HUES48 (cell line): ENCODE results near the gene PM20D2.
A peak's percentile ranks its signal among the peaks of the same experiment; 100 is the strongest.

Experiments used
- H3K27ac ChIP-seq: one replicate; pipeline ENCODE4 v1.7.0; 2013; ENCODE audit warnings: low read depth, low read length, inconsistent platforms
- H3K27me3 ChIP-seq: 2 replicates; pipeline ENCODE4 v1.6.1; 2013; ENCODE audit warnings: mild to moderate bottlenecking, low read length; ENCODE audit not compliant: control insufficient read depth, insufficient read depth
- H3K36me3 ChIP-seq: 2 replicates; pipeline ENCODE4 v1.6.1; 2013; ENCODE audit warnings: low read length; ENCODE audit not compliant: control insufficient read depth, insufficient read depth
- H3K4me1 ChIP-seq: 2 replicates; pipeline ENCODE4 v1.6.1; 2013; ENCODE audit warnings: mild to moderate bottlenecking, low read length; ENCODE audit not compliant: control insufficient read depth, insufficient read depth
- H3K4me3 ChIP-seq: 2 replicates; pipeline ENCODE4 v1.5.1; 2013; ENCODE audit warnings: mild to moderate bottlenecking, low read depth, low read length
- H3K9ac ChIP-seq: 2 replicates; pipeline ENCODE4 v1.6.1; 2013; ENCODE audit warnings: mild to moderate bottlenecking, low read depth, low read length, moderate library complexity
- H3K9me3 ChIP-seq: 2 replicates; pipeline ENCODE4 v1.6.1; 2013; ENCODE audit warnings: low read length; ENCODE audit not compliant: control insufficient read depth, insufficient read depth

PM20D2 gene, protein sequence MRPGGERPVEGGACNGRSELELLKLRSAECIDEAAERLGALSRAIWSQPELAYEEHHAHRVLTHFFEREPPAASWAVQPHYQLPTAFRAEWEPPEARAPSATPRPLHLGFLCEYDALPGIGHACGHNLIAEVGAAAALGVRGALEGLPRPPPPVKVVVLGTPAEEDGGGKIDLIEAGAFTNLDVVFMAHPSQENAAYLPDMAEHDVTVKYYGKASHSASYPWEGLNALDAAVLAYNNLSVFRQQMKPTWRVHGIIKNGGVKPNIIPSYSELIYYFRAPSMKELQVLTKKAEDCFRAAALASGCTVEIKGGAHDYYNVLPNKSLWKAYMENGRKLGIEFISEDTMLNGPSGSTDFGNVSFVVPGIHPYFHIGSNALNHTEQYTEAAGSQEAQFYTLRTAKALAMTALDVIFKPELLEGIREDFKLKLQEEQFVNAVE

DNA sequence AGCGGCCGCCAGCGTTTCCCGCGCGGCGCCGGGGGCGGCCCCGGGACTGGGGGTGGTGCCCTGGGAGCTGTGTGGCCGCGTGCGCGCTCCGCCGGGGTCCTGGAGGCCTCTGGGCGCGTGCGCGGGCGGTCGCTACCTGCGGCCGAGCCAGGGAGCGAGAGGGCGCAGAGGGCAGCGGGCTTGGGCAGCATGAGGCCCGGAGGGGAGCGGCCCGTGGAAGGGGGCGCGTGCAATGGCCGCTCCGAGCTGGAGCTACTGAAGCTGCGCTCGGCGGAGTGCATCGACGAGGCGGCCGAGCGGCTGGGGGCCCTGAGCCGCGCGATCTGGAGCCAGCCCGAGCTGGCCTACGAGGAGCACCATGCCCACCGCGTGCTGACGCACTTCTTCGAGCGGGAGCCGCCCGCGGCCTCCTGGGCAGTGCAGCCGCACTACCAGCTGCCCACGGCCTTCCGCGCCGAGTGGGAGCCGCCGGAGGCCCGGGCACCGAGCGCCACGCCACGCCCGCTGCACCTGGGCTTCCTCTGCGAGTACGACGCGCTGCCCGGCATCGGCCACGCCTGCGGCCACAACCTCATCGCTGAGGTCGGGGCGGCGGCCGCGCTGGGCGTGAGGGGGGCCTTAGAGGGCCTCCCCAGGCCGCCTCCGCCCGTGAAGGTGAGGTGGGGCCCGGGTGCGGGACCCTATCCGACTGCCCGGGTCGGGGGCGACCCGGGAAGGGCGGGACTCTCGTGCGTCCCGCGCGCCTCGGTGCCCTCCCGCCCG lies at the start of gene PM20D2:
Gene PM20D2, plus strand, starts transcription at position 100 of the 762 bp plus-strand sequence. Its CDS starts 90 bp downstream, at position 190.
- Histone ChIP-seq H3K4me3 (peak within 1 kb of the TSS; percentile 64), H3K27ac (peak within 1 kb of the TSS; percentile 21), H3K27me3 (peaks cover 44% of the 10 kb centered on the region), H3K36me3 (peaks cover 3% of the 10 kb centered on the region; the same call in 1 of the 2 replicates), H3K9me3 (no peaks in the 10 kb centered on the region), H3K4me1 (peaks cover 9% of the 10 kb centered on the region), H3K9ac (peak within 1 kb of the TSS; percentile 58)

DNA sequence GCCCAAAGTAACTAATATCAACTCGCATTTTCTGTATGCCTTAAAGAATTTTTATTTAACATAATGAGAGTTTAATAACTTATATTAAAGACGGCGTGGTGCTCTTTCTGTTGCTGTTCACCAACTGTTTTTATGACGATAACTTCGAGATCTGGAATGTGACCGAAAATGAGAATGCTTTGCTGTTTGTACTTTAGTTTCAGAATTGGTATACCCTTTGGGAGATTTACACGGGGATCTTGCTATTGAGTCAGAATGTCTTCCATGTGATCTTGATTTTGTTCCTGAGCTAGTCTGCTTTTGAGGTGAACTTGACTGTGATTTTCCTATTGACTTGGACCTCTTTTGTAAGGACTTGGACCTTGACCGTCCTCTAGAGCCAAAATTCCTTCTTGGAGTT lies 47.4 kb upstream of the PM20D2 start:
- H3K27ac ChIP-seq = no peak overlapping the region
- H3K27me3 ChIP-seq = no peaks in the 10 kb centered on the region
- no peaks in the 10 kb centered on the region for H3K9me3 ChIP-seq
- no peak overlapping the region for H3K4me3 ChIP-seq
- no peak overlapping the region for H3K9ac ChIP-seq
- H3K36me3 ChIP-seq = peaks cover 8% of the 10 kb centered on the region; the same call in 1 of the 2 replicates
- no peaks in the 10 kb centered on the region for H3K4me1 ChIP-seq

DNA sequence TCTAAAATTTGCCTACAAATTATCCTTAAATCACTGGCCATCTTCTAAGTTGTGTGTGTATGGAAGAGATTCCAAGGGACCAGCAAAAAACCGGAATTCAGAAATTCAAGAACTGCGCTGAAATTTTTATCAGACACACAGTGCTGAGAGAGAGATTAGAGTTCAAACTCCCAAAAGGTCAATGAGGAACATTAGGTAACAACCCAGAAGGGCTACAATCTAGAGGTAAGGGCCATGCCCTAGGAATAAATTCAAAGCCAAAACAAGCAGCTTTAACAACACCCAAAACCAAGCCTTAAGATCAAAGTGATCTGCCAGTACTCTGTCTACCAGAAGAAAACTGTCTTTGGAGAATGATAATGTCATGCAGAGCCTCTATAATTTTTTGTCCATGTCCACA lies 45.7 kb upstream of the PM20D2 start:
- no peaks in the 10 kb centered on the region for H3K27me3 ChIP-seq
- no peak overlapping the region for H3K27ac ChIP-seq
- no peak overlapping the region for H3K9ac ChIP-seq
- peaks cover 14% of the 10 kb centered on the region; the same call in 1 of the 2 replicates for H3K36me3 ChIP-seq
- no peaks in the 10 kb centered on the region for H3K9me3 ChIP-seq
- H3K4me1 ChIP-seq = no peaks in the 10 kb centered on the region
- no peak overlapping the region for H3K4me3 ChIP-seq

DNA sequence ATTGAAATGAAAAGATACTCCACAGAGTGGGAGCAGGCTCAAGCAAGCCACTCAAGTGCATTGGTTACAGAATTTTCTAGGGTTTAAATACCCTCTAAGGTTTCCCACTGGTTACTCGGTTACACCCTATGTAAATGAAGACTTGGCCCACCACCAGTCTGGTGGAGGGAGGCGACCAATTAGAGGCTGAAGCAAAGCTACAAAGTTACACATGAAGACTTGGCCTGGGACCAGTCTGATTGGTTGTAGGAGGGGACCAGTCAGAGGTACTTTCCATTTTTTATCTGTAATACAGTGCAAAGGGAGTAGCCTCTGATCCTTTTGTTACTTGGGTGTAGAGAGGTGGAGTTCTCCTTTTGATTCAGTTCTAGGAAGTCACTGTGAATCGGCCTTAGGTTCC lies 35.6 kb upstream of the PM20D2 start:
- Histone ChIP-seq H3K9me3 (no peaks in the 10 kb centered on the region), H3K4me1 (no peaks in the 10 kb centered on the region), H3K27ac (no peak overlapping the region), H3K36me3 (0 out of 2 replicates have a peak, but pooled peaks cover under 1% of the 10 kb centered on the region), H3K9ac (no peak overlapping the region), H3K4me3 (no peak overlapping the region), H3K27me3 (no peaks in the 10 kb centered on the region)

DNA sequence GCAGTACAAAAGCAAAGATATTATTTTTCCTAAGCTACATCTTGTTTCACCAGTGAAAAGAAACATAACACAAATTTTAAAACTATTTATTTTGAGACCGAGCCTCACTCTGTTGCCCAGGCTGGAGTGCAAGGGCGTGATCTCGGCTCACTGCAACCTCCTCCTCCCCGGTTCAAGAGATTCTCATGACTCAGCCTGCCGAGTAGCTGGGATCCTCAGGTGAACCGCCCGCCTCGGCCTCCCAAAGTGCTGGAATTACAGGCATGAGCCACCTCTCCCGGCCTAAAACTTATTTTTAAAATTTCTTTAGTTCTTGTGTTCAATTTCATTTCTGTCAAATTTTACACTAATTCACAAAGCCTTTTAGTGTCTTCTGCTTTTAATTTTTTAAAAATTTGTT lies 33.9 kb upstream of the PM20D2 start:
- Histone ChIP-seq H3K9ac (no peak overlapping the region), H3K27me3 (peaks cover 10% of the 10 kb centered on the region), H3K36me3 (no peaks in the 10 kb centered on the region), H3K4me3 (no peak overlapping the region), H3K9me3 (no peaks in the 10 kb centered on the region), H3K4me1 (0 out of 2 replicates have a peak, but pooled peaks cover 3% of the 10 kb centered on the region), H3K27ac (no peak overlapping the region)

DNA sequence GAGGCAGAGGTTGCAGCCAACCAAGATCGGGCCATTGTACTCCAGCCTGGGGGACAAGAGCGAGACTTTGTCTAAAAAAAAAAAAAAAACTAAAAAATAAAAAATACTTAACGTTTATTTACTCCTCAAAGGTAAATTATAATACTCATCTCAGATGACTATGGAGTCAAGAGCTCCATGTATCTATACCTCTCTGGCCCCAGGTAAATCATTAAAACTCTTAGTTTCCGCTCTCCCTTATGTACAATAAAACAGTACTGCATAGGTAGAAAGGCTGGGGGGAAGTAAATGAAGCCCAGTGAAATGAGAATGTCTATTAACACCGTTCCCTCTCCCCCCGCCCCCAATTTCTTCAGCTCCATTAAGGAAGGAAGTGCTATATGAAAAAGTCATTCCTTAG lies 29.2 kb upstream of the PM20D2 start:
- 0 out of 2 replicates have a peak, but pooled peaks cover 5% of the 10 kb centered on the region for H3K4me1 ChIP-seq
- no peaks in the 10 kb centered on the region for H3K9me3 ChIP-seq
- H3K27ac ChIP-seq = no peak overlapping the region
- no peak overlapping the region for H3K9ac ChIP-seq
- no peaks in the 10 kb centered on the region for H3K36me3 ChIP-seq
- H3K4me3 ChIP-seq = peak overlapping the region; percentile 72
- peaks cover 37% of the 10 kb centered on the region for H3K27me3 ChIP-seq

DNA sequence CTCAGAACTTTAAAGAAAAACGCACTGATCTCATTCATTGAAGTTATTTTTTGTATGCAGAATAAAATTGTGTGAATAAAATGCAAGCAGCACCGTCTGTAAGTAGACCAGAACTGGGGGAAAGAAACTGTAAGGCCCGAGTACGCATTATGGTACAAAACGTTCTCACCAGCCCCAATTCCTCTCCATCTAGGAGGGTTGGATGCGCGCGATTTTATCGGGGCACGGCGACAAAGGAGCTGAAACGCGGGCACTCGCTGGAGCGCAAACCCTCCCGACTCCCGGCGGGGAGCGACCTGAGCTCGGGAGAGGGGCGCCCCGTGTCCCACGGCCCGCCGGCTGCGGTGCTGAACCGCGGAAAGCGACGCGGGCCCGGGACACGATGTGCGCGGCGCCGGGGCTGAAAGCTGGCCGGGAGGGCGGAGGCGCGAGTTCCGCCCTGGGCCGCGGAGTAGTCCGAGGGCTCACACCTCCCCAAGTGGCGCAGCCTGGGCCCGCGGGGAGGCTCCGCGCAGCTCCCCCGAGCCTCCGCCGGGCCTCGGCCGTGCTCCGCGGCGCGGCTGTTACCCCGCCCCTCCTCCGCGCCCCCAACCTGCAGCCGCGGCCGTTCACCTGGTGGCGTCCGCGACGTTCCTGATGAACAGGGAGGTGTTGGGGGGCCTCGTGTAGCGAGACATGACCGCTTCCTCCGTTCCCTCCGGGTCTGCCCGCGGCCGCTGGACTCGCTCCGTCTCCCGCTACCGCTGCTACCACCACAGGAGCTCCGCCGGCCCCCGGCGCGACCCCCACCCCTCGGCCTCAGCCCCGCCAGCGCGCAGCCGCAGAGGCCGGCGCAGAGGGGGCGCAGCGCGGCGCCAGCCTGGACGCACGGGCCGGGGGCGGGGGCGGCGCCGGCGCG lies 28.4 kb upstream of the PM20D2 start, which contains the start of gene SRSF12:
Gene SRSF12, minus strand, starts transcription at position 861 of the 898 bp plus-strand sequence. Its CDS starts 184 bp downstream, at position 677.
- Histone ChIP-seq H3K9me3 (no peaks in the 10 kb centered on the region), H3K36me3 (no peaks in the 10 kb centered on the region), H3K27ac (peak within 1 kb of the TSS; percentile 5), H3K9ac (peak within 1 kb of the TSS; percentile 42; the same call in 1 of the 2 replicates), H3K4me1 (0 out of 2 replicates have a peak, but pooled peaks cover 5% of the 10 kb centered on the region), H3K4me3 (peak within 1 kb of the TSS; percentile 72), H3K27me3 (peaks cover 37% of the 10 kb centered on the region)

DNA sequence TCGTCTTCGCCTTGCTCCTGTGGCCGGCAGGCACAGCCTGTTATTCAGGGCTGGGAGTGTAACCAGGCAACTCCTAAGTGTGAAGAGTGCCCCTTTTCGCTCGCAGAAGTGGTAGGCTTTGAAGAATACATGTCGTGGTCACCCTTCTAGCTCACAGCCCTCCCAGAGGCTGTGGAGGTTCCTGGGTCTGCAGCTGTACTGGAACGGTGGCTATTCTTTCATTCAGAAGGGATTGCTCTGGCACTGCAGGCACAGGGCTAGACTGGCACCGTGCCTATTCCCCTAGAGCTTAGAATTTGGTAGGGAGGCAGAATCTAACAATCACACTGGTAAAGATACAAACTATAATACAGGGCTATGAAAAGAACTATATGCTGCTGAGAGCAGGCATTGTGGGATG lies 26.9 kb upstream of the PM20D2 start:
- Histone ChIP-seq H3K27ac (no peak overlapping the region), H3K9ac (no peak overlapping the region), H3K9me3 (no peaks in the 10 kb centered on the region), H3K36me3 (no peaks in the 10 kb centered on the region), H3K27me3 (peaks cover 37% of the 10 kb centered on the region), H3K4me1 (0 out of 2 replicates have a peak, but pooled peaks cover 5% of the 10 kb centered on the region), H3K4me3 (no peak overlapping the region; the same call in 1 of the 2 replicates)

DNA sequence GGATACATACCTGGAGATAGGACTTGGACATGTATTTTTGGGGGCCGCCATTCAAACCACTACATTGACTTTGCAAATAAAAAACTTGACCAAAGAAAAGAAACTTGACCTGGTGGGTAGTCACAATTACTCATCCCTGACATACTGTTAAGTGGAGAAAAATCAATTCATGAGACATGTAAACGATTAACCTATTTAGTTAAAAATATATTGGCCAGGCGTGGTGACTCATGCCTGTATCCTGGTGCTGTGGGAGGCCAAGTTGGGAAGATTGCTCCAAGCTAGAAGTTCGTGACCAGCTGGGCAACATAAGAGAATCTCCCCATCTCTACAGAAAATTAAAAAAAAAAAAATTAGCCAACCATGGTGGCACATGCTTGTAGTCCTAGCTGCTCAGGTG lies 25.5 kb upstream of the PM20D2 start:
- Histone ChIP-seq H3K27me3 (peaks cover 37% of the 10 kb centered on the region), H3K9me3 (no peaks in the 10 kb centered on the region), H3K4me3 (no peak overlapping the region), H3K27ac (no peak overlapping the region), H3K9ac (no peak overlapping the region), H3K36me3 (no peaks in the 10 kb centered on the region), H3K4me1 (0 out of 2 replicates have a peak, but pooled peaks cover 5% of the 10 kb centered on the region)

DNA sequence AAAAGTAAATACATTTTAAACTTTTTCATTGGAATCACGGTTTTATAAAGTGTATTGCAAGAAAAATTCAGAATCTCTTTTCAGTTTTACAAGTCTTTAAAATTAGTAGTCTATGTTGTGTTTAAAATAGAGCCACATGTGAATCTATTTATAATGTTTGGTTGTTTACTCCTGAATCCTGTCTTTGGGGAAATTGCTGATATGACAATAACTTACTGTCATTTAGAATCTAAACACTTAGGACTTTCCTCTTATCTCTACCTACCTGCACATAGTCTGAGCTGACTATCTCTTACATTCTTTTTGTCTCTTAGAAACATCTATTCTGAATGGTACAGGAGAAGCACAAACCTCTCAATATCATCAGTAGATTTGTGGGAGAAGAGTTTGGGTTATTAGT lies 23.9 kb upstream of the PM20D2 start:
- no peak overlapping the region for H3K27ac ChIP-seq

More for the DNA sequence above, 23.9 kb upstream of the PM20D2 start:
- peaks cover 27% of the 10 kb centered on the region for H3K27me3 ChIP-seq
- H3K9me3 ChIP-seq = no peaks in the 10 kb centered on the region
- 0 out of 2 replicates have a peak, but pooled peaks cover 2% of the 10 kb centered on the region for H3K4me1 ChIP-seq
- H3K4me3 ChIP-seq = no peak overlapping the region
- no peak overlapping the region for H3K9ac ChIP-seq
- H3K36me3 ChIP-seq = no peaks in the 10 kb centered on the region
